K562 (cell line): Measurements from ENCODE around the gene AMZ1. TPM values are rescaled to one million over a fixed set of nuclear protein-coding genes. Genes with fewer than 3 reads are reported as not detected.

Experiments used
- ATAC-seq: fragments of 200-7000 bp; cut with Tn5 transposase; 3 replicates; pipeline ENCODE4 v1.9.1; 2020; ENCODE audit warnings: moderate library complexity
- BruUV-seq: library from RNA; stranded (reverse); fragments of 400-500 nt; replicated peaks from 2 replicates; lab custom pipeline; 2021; lab: Mats Ljungman, UMichigan
- CTCF ChIA-PET: fragments of 300-600 bp; formaldehyde crosslinking; extraction: SDS; loops from one replicate; lab custom pipeline; 2021; ENCODE audit warnings: low intra/inter-chr PET ratio; lab: Yijun Ruan, JAX
- POLR2A ChIA-PET: fragments of 300-600, 350-650 bp; sonication (Branson Sonifier 250); formaldehyde crosslinking; extraction: SDS; loops from one replicate; lab custom pipeline; 2021; ENCODE audit warnings: antibody characterized with exemption, inconsistent platforms; lab: Yijun Ruan, JAX
- DNase-seq, 4 experiments: peaks; one replicate each; pipeline versions ENCODE4 v3.0.0 to v3.0.0-alpha.2; 2011 to 2018; ENCODE audit warnings: low spot score in 3 of 4, mixed read lengths in 3 of 4; ENCODE audit errors: extremely low read depth in 1 of 4
- FAIRE-seq: peaks from 2 replicates; lab custom pipeline; 2011; peaks lifted over from hg19 to GRCh38; lab: Jason Lieb, UNC
- H2AFZ ChIP-seq: 2 replicates; pipeline ENCODE4 v1.6.0; 2011; ENCODE audit warnings: low read depth, low read length, control low read depth, inconsistent platforms
- H3K27ac ChIP-seq: fragments of 200-600 bp; 3 replicates; pipeline ENCODE4 v1.8.0; 2011; ENCODE audit warnings: low read depth, mild to moderate bottlenecking, control low read depth, inconsistent platforms, low read length, moderate library complexity, mixed read lengths; ENCODE audit errors: extremely low read depth
- H3K27me3 ChIP-seq, 2 experiments: fragments of 300-600 bp in 1 of 2; 2 replicates in 1 of 2; 3 replicates in 1 of 2; pipeline versions ENCODE4 v1.6.0 to v1.8.0; 2011; ENCODE audit warnings: inconsistent platforms in 2 of 2, low read length in 2 of 2, mild to moderate bottlenecking in 1 of 2, mixed read lengths in 1 of 2, moderate library complexity in 1 of 2; ENCODE audit not compliant: control insufficient read depth in 2 of 2, insufficient read depth in 2 of 2
- H3K36me3 ChIP-seq: fragments of 300-600 bp; 3 replicates; pipeline ENCODE4 v1.8.0; 2011; ENCODE audit warnings: mild to moderate bottlenecking, low read length, inconsistent platforms; ENCODE audit not compliant: control insufficient read depth, insufficient read depth
- H3K4me1 ChIP-seq, 2 experiments: fragments of 200-600 bp in 1 of 2; replicated peaks in 1 of 2; 2 replicates in 1 of 2; 3 replicates in 1 of 2; pipeline versions ENCODE4 v1.5.1 to v1.8.0; 2011; ENCODE audit warnings: inconsistent platforms in 2 of 2, low read length in 2 of 2, mild to moderate bottlenecking in 1 of 2, mixed read lengths in 1 of 2, moderate library complexity in 1 of 2; ENCODE audit not compliant: control insufficient read depth in 2 of 2, insufficient read depth in 2 of 2
- H3K4me2 ChIP-seq: 2 replicates; pipeline ENCODE4 v1.6.1; 2011; ENCODE audit warnings: low read length, control low read depth, inconsistent platforms, mixed read lengths; ENCODE audit not compliant: insufficient read depth
- H3K4me3 ChIP-seq: fragments of 200-600 bp; sonication (generic), shearing (Covaris generic); 2 replicates; pipeline ENCODE4 v1.5.1; 2016; ENCODE audit warnings: control low read depth, inconsistent platforms
- H3K79me2 ChIP-seq: fragments of 200-600 bp; 3 replicates; pipeline ENCODE4 v1.8.0; 2011; ENCODE audit warnings: low read length, inconsistent platforms; ENCODE audit not compliant: control insufficient read depth, insufficient read depth
- H3K9ac ChIP-seq, 2 experiments: 2 replicates each; pipeline versions ENCODE4 v1.6.0 to v1.6.1; 2011; ENCODE audit warnings: low read depth in 2 of 2, low read length in 2 of 2, control low read depth in 1 of 2, inconsistent platforms in 1 of 2, mild to moderate bottlenecking in 1 of 2, mixed read lengths in 1 of 2; ENCODE audit not compliant: insufficient read depth in 1 of 2
- H3K9me1 ChIP-seq: one replicate; pipeline ENCODE4 v1.6.0; 2011; ENCODE audit warnings: inconsistent platforms, mild to moderate bottlenecking, low read length, moderate library complexity; ENCODE audit not compliant: control insufficient read depth, insufficient read depth
- H3K9me3 ChIP-seq: replicated peaks from 2 replicates; pipeline ENCODE4 v1.5.1; 2011; ENCODE audit warnings: low read depth, low read length, inconsistent platforms; ENCODE audit not compliant: control insufficient read depth, insufficient read depth
- H4K20me1 ChIP-seq: replicated peaks from 2 replicates; pipeline ENCODE4 v1.6.1; 2011; ENCODE audit warnings: low read length, inconsistent platforms, mixed read lengths; ENCODE audit not compliant: control insufficient read depth, insufficient read depth
- BHLHE40 ChIP-seq: IDR thresholded peaks from 2 replicates; pipeline ENCODE4 v1.6.1; 2011; ENCODE audit warnings: low read length, improper control_type of control experiment
- CTCF ChIP-seq, 3 experiments: IDR thresholded peaks in 2 of 3; conservative IDR thresholded peaks in 1 of 3; 2 replicates each; pipeline ENCODE4 v1.5.1; 2011 to 2012; ENCODE audit warnings: low read length in 3 of 3, mild to moderate bottlenecking in 3 of 3, control low read depth in 2 of 3, improper control_type of control experiment in 1 of 3, inconsistent platforms in 1 of 3, low read depth in 1 of 3, mixed read lengths in 1 of 3, moderate library complexity in 1 of 3; ENCODE audit not compliant: insufficient read depth in 2 of 3
- HNRNPL ChIP-seq: fragments of 200-400 bp; formaldehyde crosslinking; IDR thresholded peaks from 2 replicates; pipeline ENCODE4 v1.6.1; 2017; ENCODE audit warnings: low read depth, mild to moderate bottlenecking, low read length
- LARP7 ChIP-seq: fragments of 450-650 bp; IDR thresholded peaks from 2 replicates; pipeline ENCODE4 v1.6.1; 2016
- NCOA4 ChIP-seq: fragments of 450-650 bp; IDR thresholded peaks from 2 replicates; pipeline ENCODE4 v1.6.1; 2018; ENCODE audit warnings: mild to moderate bottlenecking; ENCODE audit not compliant: partially characterized antibody
- NFIC ChIP-seq: fragments of 450-650 bp; IDR thresholded peaks from 2 replicates; pipeline ENCODE4 v1.6.1; 2017; ENCODE audit warnings: mild to moderate bottlenecking, inconsistent platforms
- POLR2G ChIP-seq: fragments of 200-400 bp; formaldehyde crosslinking; IDR thresholded peaks from 2 replicates; pipeline ENCODE4 v1.6.1; 2017; ENCODE audit warnings: low read depth, mild to moderate bottlenecking, antibody characterized with exemption, low read length, moderate library complexity
- TCF7L2 ChIP-seq: fragments of 150-350 bp; IDR thresholded peaks from 2 replicates; pipeline ENCODE4 v1.6.1; 2016; ENCODE audit warnings: low read depth, mild to moderate bottlenecking, low read length, moderate library complexity
- ZNF436 ChIP-seq: fragments of 250-450, 450-650 bp; sonication (Bioruptor Pico); formaldehyde crosslinking; IDR thresholded peaks from 2 replicates; pipeline ENCODE4 v1.7.0; 2020; ENCODE audit warnings: mild to moderate bottlenecking
- WGBS: fragments of 100-300 bp; shearing (Covaris generic); methylation state at CpG from one replicate; pipeline ENCODE4 v1.1.6; 2016; ENCODE audit warnings: low coverage, mixed read lengths; ENCODE audit not compliant: insufficient coverage; ENCODE audit errors: missing lambda C conversion rate; 5-methylcytosine and 5-hydroxymethylcytosine counted together
- in situ Hi-C: fragments of 300-500 bp; cut with MboI; formaldehyde crosslinking; loops from 4 replicates; pipeline ENCODE4 v1.15.0; 2018; ENCODE audit warnings: inconsistent platforms, mixed read lengths
- intact Hi-C: fragments of 100-400 bp; cut with micrococcal nuclease; formaldehyde crosslinking; loops from 2 replicates; pipeline ENCODE4 v1.14.2; 2022
- polyA plus RNA-seq, 8 experiments: library from polyadenylated mRNA; depleted of rRNA in 4 of 8; stranded (reverse) in 5 of 8; unstranded in 3 of 8; fragments of >200 nt; fragmentation: Nextera tagmentation in 2 of 8; fragmentation: Illumina TruSeq in 1 of 8; extraction: Ambion mirVana in 2 of 8; extraction: Trizol in 1 of 8; gene quantifications; 2 replicates each; pipeline versions ENCODE4 v1.2.1 to v1.2.3, GENCODE V29; 2011 to 2014; ENCODE audit warnings: inconsistent platforms in 1 of 8, missing spikeins in 1 of 8
- total RNA-seq, 7 experiments: library from RNA; depleted of rRNA in 6 of 7; stranded (reverse); fragments of >200 nt in 6 of 7; fragmentation: Illumina TruSeq in 2 of 7; extraction: Trizol in 2 of 7; gene quantifications; 2 replicates each; pipeline versions ENCODE4 v1.2.1 to v1.2.3, GENCODE V29; 2011 to 2021; ENCODE audit warnings: low replicate concordance in 1 of 7
- TF ChIP-seq, protein P1 (sequence below): sonication (generic); formaldehyde crosslinking; IDR thresholded peaks from 2 replicates; pipeline ENCODE4 v1.8.0; 2022; ENCODE audit warnings: missing genetic modification reagents, mild to moderate bottlenecking, borderline replicate concordance
- TF ChIP-seq, protein P2 (sequence below): sonication (generic); formaldehyde crosslinking; IDR thresholded peaks from 2 replicates; pipeline ENCODE4 v1.9.0; 2022; ENCODE audit warnings: mild to moderate bottlenecking, missing genetic modification reagents

Gene AMZ1
- total and polyA plus RNA-seq, 9 of the 15 experiments (the other 6 are each of a cell fraction or from before 2014, with no cell fraction given) = not detected

- peaks cover 0 to 8% of the 10 kb centered on the region in 2 experiments; a peak in 2 of 5 replicates for H3K27me3 ChIP-seq
- DNase-seq (no peak), ATAC-seq (peak; percentile 16; the same call in 2 of the 3 replicates), FAIRE-seq (no peak)
- no peak overlapping the region for H3K4me3 ChIP-seq
- no peak overlapping the region for H3K9ac ChIP-seq
- H2AFZ ChIP-seq = 0 out of 2 replicates have a peak overlapping the region, but pooled peaks have one; percentile 86
- in situ Hi-C loops = no loop called here
- H3K27ac ChIP-seq = no peak overlapping the region
- H4K20me1 ChIP-seq = peaks cover 5% of the 10 kb centered on the region; the same call in 1 of the 2 replicates
- peaks cover 3% of the 10 kb centered on the region for H3K9me1 ChIP-seq
- H3K9me3 ChIP-seq = no peaks in the 10 kb centered on the region
- peaks cover 4 to 79% of the 10 kb centered on the region in 2 experiments for H3K4me1 ChIP-seq
- WGBS = 63% methylated on average over 8 of the region's 10 CpGs
- no TSS peak for BruUV-seq
- CTCF ChIA-PET = no interaction called here
- POLR2A ChIA-PET = no interaction called here
- intact Hi-C loops = loop anchor here (10.0 kb wide), 1 partner anchor 186 kb away; the partner anchor contains the start of gene GRIFIN
- no peaks in the 10 kb centered on the region for H3K36me3 ChIP-seq
- H3K79me2 ChIP-seq = no peaks in the 10 kb centered on the region
- H3K4me2 ChIP-seq = no peak overlapping the region
- TF ChIP-seq NCOA4 (no peak), TCF7L2 (no peak), ZNF436 (no peak), NFIC (0 out of 2 replicates have a peak, but pooled peaks have one; percentile 8)
Measured at GRCh38 chr7:2661096-2661449, 26.9 kb upstream of the AMZ1 start.

DNA sequence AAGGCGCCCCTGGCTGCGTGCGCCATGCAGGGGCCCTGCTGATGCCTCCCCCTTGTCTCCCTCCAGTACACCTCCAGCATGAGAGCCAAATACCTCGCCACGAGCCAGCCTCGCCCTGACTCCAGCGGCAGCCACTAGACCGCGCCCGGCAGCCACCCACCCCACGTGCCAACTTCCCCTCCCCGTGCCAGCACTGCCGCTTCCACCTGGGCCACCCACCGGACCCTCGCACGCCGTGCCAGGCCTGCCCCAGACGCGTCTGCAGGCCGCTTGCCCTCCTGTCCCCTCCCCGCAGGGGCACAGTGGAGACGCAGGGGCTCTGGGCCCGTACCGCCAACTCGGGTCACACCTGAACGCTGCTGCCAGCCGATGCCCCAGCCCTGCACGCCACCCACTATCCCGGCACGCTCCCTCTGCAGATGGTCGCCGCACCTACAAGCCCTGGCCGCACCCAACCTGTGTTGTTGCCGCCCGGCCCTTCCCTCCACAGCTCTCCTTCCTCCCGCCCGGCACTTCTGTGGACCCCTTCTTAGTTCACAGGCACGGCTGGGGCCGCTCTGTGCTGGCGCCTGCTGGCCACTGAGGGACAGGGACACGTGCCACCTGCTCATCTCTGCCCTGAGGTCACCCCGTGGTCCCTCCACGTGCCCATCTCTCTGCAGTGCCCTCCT lies 26.3 kb upstream of the AMZ1 start:
- peak; percentile 12; the same call in 1 of the 3 replicates for ATAC-seq
- no peak for FAIRE-seq
- CTCF ChIA-PET = no interaction called here
- peak; percentile 1 to 26 (median 23); a peak in 2 of 6 replicates for TF ChIP-seq CTCF (IDR thresholded peaks at IDR 0.05 in 2 of 3, conservative IDR thresholded peaks at IDR 0.05 in 1 of 3; ENCODE audit: insufficient read depth in 2 of 3, low read depth in 1 of 3, low read length in 3 of 3)
- peak; percentile 85 for TF ChIP-seq HNRNPL
- 0 out of 2 replicates have a peak, but pooled peaks have one; percentile 0 for TF ChIP-seq POLR2G
- TF ChIP-seq, protein P1, sequence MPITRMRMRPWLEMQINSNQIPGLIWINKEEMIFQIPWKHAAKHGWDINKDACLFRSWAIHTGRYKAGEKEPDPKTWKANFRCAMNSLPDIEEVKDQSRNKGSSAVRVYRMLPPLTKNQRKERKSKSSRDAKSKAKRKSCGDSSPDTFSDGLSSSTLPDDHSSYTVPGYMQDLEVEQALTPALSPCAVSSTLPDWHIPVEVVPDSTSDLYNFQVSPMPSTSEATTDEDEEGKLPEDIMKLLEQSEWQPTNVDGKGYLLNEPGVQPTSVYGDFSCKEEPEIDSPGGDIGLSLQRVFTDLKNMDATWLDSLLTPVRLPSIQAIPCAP (CRISPR knock-in tag) = no peak
- TF ChIP-seq BHLHE40 = peak; percentile 65
- TF ChIP-seq LARP7 = no peak
- TF ChIP-seq, protein P2, sequence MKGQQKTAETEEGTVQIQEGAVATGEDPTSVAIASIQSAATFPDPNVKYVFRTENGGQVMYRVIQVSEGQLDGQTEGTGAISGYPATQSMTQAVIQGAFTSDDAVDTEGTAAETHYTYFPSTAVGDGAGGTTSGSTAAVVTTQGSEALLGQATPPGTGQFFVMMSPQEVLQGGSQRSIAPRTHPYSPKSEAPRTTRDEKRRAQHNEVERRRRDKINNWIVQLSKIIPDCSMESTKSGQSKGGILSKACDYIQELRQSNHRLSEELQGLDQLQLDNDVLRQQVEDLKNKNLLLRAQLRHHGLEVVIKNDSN (CRISPR knock-in tag) = peak; percentile 62

More for the DNA sequence above, 26.3 kb upstream of the AMZ1 start:
- H3K4me3 ChIP-seq = no peak overlapping the region
- peaks cover 0 to 4% of the 10 kb centered on the region in 2 experiments; a peak in 1 of 5 replicates for H3K27me3 ChIP-seq
- H3K4me2 ChIP-seq = no peak overlapping the region
- WGBS = 73% methylated on average over 24 of the region's 43 CpGs
- H4K20me1 ChIP-seq = peaks cover 3% of the 10 kb centered on the region; the same call in 1 of the 2 replicates
- no peaks in the 10 kb centered on the region for H3K9me3 ChIP-seq
- no peak overlapping the region for H3K27ac ChIP-seq
- peaks cover 4 to 77% of the 10 kb centered on the region in 2 experiments for H3K4me1 ChIP-seq
- POLR2A ChIA-PET = no interaction called here
- in situ Hi-C loops = no loop called here
- H3K36me3 ChIP-seq = no peaks in the 10 kb centered on the region
- no TSS peak for BruUV-seq
- H3K79me2 ChIP-seq = no peaks in the 10 kb centered on the region
- no peak overlapping the region for H2AFZ ChIP-seq
- intact Hi-C loops = loop anchor here (10.0 kb wide), 1 partner anchor 187 kb away; the partner anchor contains the start of gene GRIFIN
- H3K9me1 ChIP-seq = peaks cover 3% of the 10 kb centered on the region
- no peak overlapping the region; a peak in 1 of 4 replicates for H3K9ac ChIP-seq
- DNase-seq = no peak
